WTC11 (cell line): ENCODE results near the gene ZBTB32. TPM values are rescaled to one million over a fixed set of nuclear protein-coding genes. Genes with fewer than 3 reads are reported as not detected.

Experiments
- ATAC-seq: fragments of 200-7000 bp; cut with Tn5 transposase; 2 replicates; pipeline ENCODE4 v1.10.0; 2021; ENCODE audit warnings: mild to moderate bottlenecking, moderate library complexity
- CTCF ChIA-PET: fragments of 300-600 bp; sonication (Branson Sonifier 250); formaldehyde crosslinking; loops from one replicate; lab custom pipeline; 2021; ENCODE audit warnings: antibody characterized with exemption; lab: Charles Lee
- POLR2A ChIA-PET: fragments of 350-600 bp; sonication (Branson Sonifier 250); formaldehyde crosslinking; loops from one replicate; lab custom pipeline; 2021; ENCODE audit warnings: antibody characterized with exemption; lab: Charles Lee
- DNase-seq: peaks from one replicate; pipeline ENCODE4 v3.0.0; 2021; ENCODE audit warnings: low spot score
- H3K27ac Mint-ChIP-seq: 2 replicates; pipeline ENCODE4 v1.8.0; 2021; ENCODE audit warnings: mixed read lengths
- H3K27me3 Mint-ChIP-seq: 2 replicates; pipeline ENCODE4 v1.8.0; 2021; ENCODE audit warnings: low read depth, mild to moderate bottlenecking, moderate library complexity, mixed read lengths
- H3K36me3 Mint-ChIP-seq: 2 replicates; pipeline ENCODE4 v1.8.0; 2021; ENCODE audit warnings: mixed read lengths
- H3K4me1 Mint-ChIP-seq: 2 replicates; pipeline ENCODE4 v1.8.0; 2022; ENCODE audit warnings: mixed read lengths
- H3K4me3 Mint-ChIP-seq: 2 replicates; pipeline ENCODE4 v1.8.0; 2021; ENCODE audit warnings: mild to moderate bottlenecking, moderate library complexity, mixed read lengths
- H3K9me3 Mint-ChIP-seq: 2 replicates; pipeline ENCODE4 v1.8.0; 2021; ENCODE audit warnings: mixed read lengths
- AR ChIP-seq: fragments of 250-450 bp; sonication (Bioruptor Pico); IDR thresholded peaks from 2 replicates; pipeline ENCODE4 v1.9.0; 2021; ENCODE audit warnings: mild to moderate bottlenecking
- ARID4B ChIP-seq: sonication (generic); formaldehyde crosslinking; IDR thresholded peaks from 2 replicates; pipeline ENCODE4 v1.8.0; 2023; ENCODE audit warnings: missing genetic modification reagents, mild to moderate bottlenecking, borderline replicate concordance
- E2F1 ChIP-seq: sonication (generic); formaldehyde crosslinking; IDR thresholded peaks from 2 replicates; pipeline ENCODE4 v1.8.0; 2022; ENCODE audit warnings: mild to moderate bottlenecking, missing genetic modification reagents
- FOXJ3 ChIP-seq: sonication (generic); formaldehyde crosslinking; IDR thresholded peaks from 2 replicates; pipeline ENCODE4 v1.9.0; 2021; ENCODE audit warnings: missing genetic modification reagents, mild to moderate bottlenecking, borderline replicate concordance
- NR1H2 ChIP-seq: sonication (generic); formaldehyde crosslinking; IDR thresholded peaks from 2 replicates; pipeline ENCODE4 v1.9.0; 2021; ENCODE audit warnings: mild to moderate bottlenecking, moderate library complexity, missing genetic modification reagents
- TEAD1 ChIP-seq: sonication (generic); formaldehyde crosslinking; IDR thresholded peaks from 2 replicates; pipeline ENCODE4 v1.8.0; 2022; ENCODE audit warnings: mild to moderate bottlenecking, missing genetic modification reagents
- ZNF121 ChIP-seq: sonication (generic); formaldehyde crosslinking; IDR thresholded peaks from 2 replicates; pipeline ENCODE4 v1.8.0; 2023; ENCODE audit warnings: missing genetic modification reagents
- ZNF138 ChIP-seq: sonication (generic); formaldehyde crosslinking; conservative IDR thresholded peaks from 2 replicates; pipeline ENCODE4 v1.8.1; 2022; ENCODE audit warnings: mild to moderate bottlenecking, moderate library complexity, missing genetic modification reagents
- ZNF532 ChIP-seq: fragments of 250-450 bp; sonication (Bioruptor Pico); IDR thresholded peaks from 2 replicates; pipeline ENCODE4 v1.9.0; 2021; ENCODE audit warnings: mild to moderate bottlenecking, borderline replicate concordance
- total RNA-seq: library from RNA; stranded (reverse); gene quantifications from 3 replicates; pipeline ENCODE4 v1.2.3, GENCODE V29; 2021

ZBTB32 gene
- total RNA-seq, 1 experiment from 2014 or later = 0.11 TPM

GRCh38 chr19:35692010-35692409 is 12.3 kb upstream of the ZBTB32 start (continued):
- TF ChIP-seq AR = no peak
- no peak for TF ChIP-seq ZNF532 (CRISPR knock-in tag)

- H3K4me3 Mint-ChIP-seq = no peak overlapping the region
- CTCF ChIA-PET = interaction anchor here (0.8 to 3.5 kb wide), 9 partner anchors 9 to 183 kb away, joined by 3 to 16 read pairs (median 7); partner anchors contain the start of gene HAUS5
- peaks cover 3% of the 10 kb centered on the region for H3K27me3 Mint-ChIP-seq
- peak; percentile 67 for ATAC-seq
- H3K27ac Mint-ChIP-seq = no peak overlapping the region
- DNase-seq = no peak
- TF ChIP-seq ZNF121 (CRISPR knock-in tag) (no peak), ARID4B (no peak), ZNF138 (CRISPR knock-in tag) (no peak), NR1H2 (CRISPR knock-in tag) (no peak), TEAD1 (no peak), ZNF532 (CRISPR knock-in tag) (no peak), FOXJ3 (no peak), E2F1 (no peak)
- POLR2A ChIA-PET = no interaction called here
- H3K9me3 Mint-ChIP-seq = peaks cover 4% of the 10 kb centered on the region; the same call in 1 of the 2 replicates
- no peaks in the 10 kb centered on the region; the same call in 1 of the 2 replicates for H3K4me1 Mint-ChIP-seq
- no peaks in the 10 kb centered on the region for H3K36me3 Mint-ChIP-seq
Measured at GRCh38 chr19:35693422-35693821, 10.9 kb upstream of the ZBTB32 start.
